Esophagus muscularis mucosa (tissue), 4 donors: ENCODE measurements around the gene KCNJ10. TPM values are rescaled to one million over a fixed set of nuclear protein-coding genes. Genes with fewer than 3 reads are reported as not detected.

Experiments used
- DNase-seq: peaks from one replicate; pipeline ENCODE4 v3.0.0-alpha.2; 2017; ENCODE audit errors: extremely low spot score
- H3K27ac ChIP-seq, 4 donors: fragments of 200-600 bp; sonication (generic); replicated peaks in 1 of 4; 1 replicate in 3 of 4; 2 replicates in 1 of 4; pipeline ENCODE4 v1.5.1; 2016 to 2019; ENCODE audit warnings: mild to moderate bottlenecking in 1 of 4
- H3K27me3 ChIP-seq, 4 donors: fragments of 200-600 bp; sonication (generic); one replicate each; pipeline versions ENCODE4 v1.5.1 to v1.6.0; 2016 to 2019
- H3K36me3 ChIP-seq, 4 donors: fragments of 200-600 bp; sonication (generic); one replicate each; pipeline ENCODE4 v1.5.1; 2016 to 2019
- H3K4me1 ChIP-seq, 4 donors: fragments of 200-600 bp; sonication (generic); one replicate each; pipeline ENCODE4 v1.5.1; 2016 to 2019
- H3K4me3 ChIP-seq, 4 donors: fragments of 200-600 bp; sonication (generic); 1 replicate in 2 of 4; 2 replicates in 2 of 4; pipeline ENCODE4 v1.5.1; 2016 to 2019; ENCODE audit warnings: mild to moderate bottlenecking in 4 of 4, moderate library complexity in 1 of 4
- H3K9me3 ChIP-seq, 4 donors: fragments of 200-600 bp; sonication (generic); 1 replicate in 3 of 4; 2 replicates in 1 of 4; pipeline ENCODE4 v1.5.1; 2016 to 2019
- EP300 ChIP-seq: sonication (generic); formaldehyde crosslinking; IDR thresholded peaks from one replicate; pipeline ENCODE4 v1.6.1; 2017; ENCODE audit warnings: antibody characterized with exemption
- POLR2A ChIP-seq: fragments of 450-650 bp; IDR thresholded peaks from one replicate; pipeline ENCODE4 v1.6.1; 2017; ENCODE audit warnings: antibody characterized with exemption, moderate library complexity, mild to moderate bottlenecking, low read depth
- POLR2AphosphoS5 ChIP-seq, 2 donors: sonication (generic); formaldehyde crosslinking; IDR thresholded peaks; one replicate each; pipeline ENCODE4 v1.6.1; 2017; ENCODE audit warnings: antibody characterized with exemption in 2 of 2
- WGBS: methylation state at CpG from one replicate; pipeline ENCODE4 v1.1.5; 2018; 5-methylcytosine and 5-hydroxymethylcytosine counted together
- intact Hi-C: fragments of 100-400 bp; cut with DNase I; formaldehyde crosslinking; loops from one replicate; pipeline ENCODE4 v1.15.1; 2023
- total RNA-seq, 4 donors: library from RNA; depleted of rRNA; stranded (reverse); fragments of >200 nt; gene quantifications; one replicate each; pipeline versions ENCODE4 v1.1.0 to v1.2.1, GENCODE V29; 2016
- TF ChIP-seq, protein P1 (sequence below), 3 experiments: fragments of 200-600 bp in 2 of 3; fragments of 450-650 bp in 1 of 3; sonication (generic) in 2 of 3; IDR thresholded peaks; one replicate each; pipeline ENCODE4 v1.5.1; 2017 to 2019; ENCODE audit warnings: antibody characterized with exemption in 3 of 3, mild to moderate bottlenecking in 2 of 3, moderate library complexity in 1 of 3

Gene KCNJ10
- total RNA-seq, 4 donors from 2014 or later: 0.06 TPM; not detected in 3

DNA sequence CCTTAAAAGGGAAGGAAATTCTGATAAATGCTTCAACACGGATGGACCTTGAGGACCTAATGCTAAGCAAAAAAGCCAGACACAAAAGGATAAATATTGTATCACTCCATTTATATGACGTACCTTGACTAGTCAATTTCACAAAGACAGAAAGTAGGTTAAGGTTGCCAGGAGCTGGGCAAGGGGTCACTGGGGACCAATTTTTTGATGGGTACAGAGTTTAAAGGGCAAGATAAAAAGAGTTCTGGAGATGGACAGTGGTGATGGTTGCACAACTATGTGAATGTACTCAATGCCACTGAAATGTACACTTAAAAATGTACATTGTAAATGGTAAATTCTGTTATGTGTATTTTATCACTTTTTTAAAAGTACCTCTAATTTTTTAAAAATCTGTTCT is 83.9 kb downstream of the KCNJ10 start:
- Histone ChIP-seq H3K36me3 (no peaks in the 10 kb centered on the region), H3K4me3 (no peak overlapping the region), H3K9me3 (no peaks in the 10 kb centered on the region), H3K27ac (no peak overlapping the region), H3K27me3 (peaks cover 0 to 10% (median 2%) of the 10 kb centered on the region in 4 donors), H3K4me1 (no peaks in the 10 kb centered on the region)
- intact Hi-C loops: no loop called here
- TF ChIP-seq EP300 (no peak), POLR2AphosphoS5 (IDR thresholded peaks at IDR 0.05) (no peak), POLR2A (no peak)
- TF ChIP-seq, protein P1, sequence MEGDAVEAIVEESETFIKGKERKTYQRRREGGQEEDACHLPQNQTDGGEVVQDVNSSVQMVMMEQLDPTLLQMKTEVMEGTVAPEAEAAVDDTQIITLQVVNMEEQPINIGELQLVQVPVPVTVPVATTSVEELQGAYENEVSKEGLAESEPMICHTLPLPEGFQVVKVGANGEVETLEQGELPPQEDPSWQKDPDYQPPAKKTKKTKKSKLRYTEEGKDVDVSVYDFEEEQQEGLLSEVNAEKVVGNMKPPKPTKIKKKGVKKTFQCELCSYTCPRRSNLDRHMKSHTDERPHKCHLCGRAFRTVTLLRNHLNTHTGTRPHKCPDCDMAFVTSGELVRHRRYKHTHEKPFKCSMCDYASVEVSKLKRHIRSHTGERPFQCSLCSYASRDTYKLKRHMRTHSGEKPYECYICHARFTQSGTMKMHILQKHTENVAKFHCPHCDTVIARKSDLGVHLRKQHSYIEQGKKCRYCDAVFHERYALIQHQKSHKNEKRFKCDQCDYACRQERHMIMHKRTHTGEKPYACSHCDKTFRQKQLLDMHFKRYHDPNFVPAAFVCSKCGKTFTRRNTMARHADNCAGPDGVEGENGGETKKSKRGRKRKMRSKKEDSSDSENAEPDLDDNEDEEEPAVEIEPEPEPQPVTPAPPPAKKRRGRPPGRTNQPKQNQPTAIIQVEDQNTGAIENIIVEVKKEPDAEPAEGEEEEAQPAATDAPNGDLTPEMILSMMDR (IDR thresholded peaks at IDR 0.05): no peak
- 88% methylated on average over 2 of the region's 2 CpGs for WGBS
- peak; percentile 37 for DNase-seq

DNA sequence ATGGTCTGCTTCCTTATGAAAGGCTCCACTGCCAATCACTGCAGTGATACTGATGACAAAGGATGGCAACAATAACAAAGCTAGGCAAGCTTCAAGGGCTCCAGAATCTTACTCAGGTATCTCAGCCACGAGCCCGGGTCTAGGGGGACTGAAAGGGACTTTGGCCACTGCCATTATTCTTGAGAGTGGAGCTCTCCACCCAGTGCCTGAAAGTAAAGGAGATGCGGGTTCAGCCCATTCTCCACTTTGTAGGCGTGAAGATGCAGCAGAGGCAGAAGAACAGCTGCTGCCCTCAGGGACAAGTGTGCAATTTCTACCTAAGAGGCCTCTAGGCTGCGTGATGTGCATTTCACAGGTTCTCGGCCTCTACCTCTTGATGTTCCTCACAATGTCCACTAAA is 84.5 kb downstream of the KCNJ10 start:
- intact Hi-C loops: no loop called here
- Histone ChIP-seq H3K9me3 (no peaks in the 10 kb centered on the region), H3K27ac (no peak overlapping the region), H3K36me3 (no peaks in the 10 kb centered on the region), H3K27me3 (peaks cover 0 to 10% (median 0%) of the 10 kb centered on the region in 4 donors), H3K4me3 (no peak overlapping the region), H3K4me1 (no peaks in the 10 kb centered on the region)
- 93% methylated on average over 6 of the region's 6 CpGs for WGBS
- no peak for TF ChIP-seq POLR2AphosphoS5 (IDR thresholded peaks at IDR 0.05)
- no peak for TF ChIP-seq EP300
- no peak for TF ChIP-seq POLR2A
- TF ChIP-seq, protein P1 (IDR thresholded peaks at IDR 0.05): no peak
- DNase-seq: peak; percentile 68

DNA sequence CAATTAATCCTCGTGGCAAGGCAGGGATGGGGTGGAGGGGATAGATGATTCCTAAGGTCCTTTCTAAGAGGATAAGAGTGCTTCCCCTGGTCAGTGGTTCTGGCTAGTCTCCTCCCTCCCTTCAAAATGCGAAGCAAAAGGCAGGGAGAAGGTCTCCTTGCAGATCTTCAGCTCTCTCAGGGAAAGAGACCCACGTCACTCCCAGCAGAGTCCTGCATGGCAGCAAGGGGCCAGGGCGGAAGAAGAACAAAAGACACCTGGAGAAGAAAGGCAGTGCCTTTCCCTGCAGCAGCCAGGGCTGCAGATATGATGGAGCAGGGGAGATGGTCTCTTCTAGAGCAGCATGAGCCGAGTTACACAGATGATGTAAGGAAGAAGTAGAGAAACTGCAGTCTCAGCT is 86.3 kb downstream of the KCNJ10 start:
- TF ChIP-seq POLR2AphosphoS5 (IDR thresholded peaks at IDR 0.05) (no peak), POLR2A (no peak), EP300 (no peak)
- TF ChIP-seq, protein P1 (IDR thresholded peaks at IDR 0.05): no peak
- Histone ChIP-seq H3K4me1 (peaks cover 0 to 10% (median 4%) of the 10 kb centered on the region in 4 donors), H3K9me3 (no peaks in the 10 kb centered on the region), H3K27ac (no peak overlapping the region), H3K36me3 (no peaks in the 10 kb centered on the region), H3K4me3 (no peak overlapping the region), H3K27me3 (peaks cover 0 to 6% (median 0%) of the 10 kb centered on the region in 4 donors)
- intact Hi-C loops: no loop called here
- 73% methylated on average over 5 of the region's 5 CpGs for WGBS
- peak; percentile 60 for DNase-seq

DNA sequence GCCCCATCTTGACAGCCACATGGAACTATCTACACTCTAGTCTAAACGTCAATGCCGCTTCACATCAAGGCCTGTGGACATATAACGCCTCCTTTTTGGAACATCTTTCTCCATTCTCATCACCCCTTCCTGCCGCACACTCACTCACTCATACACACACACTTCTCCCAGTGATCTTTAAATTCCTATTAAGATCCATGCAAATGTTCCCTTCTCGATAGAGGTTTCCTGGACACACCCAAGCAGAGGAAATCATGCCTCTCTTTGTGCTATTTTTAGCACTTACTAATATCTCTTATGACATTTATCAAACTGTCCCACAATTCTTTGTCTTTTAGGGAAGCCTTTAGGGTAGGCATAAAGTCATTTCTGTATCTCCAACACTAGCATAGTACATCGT is 87.7 kb downstream of the KCNJ10 start:
- H3K27ac ChIP-seq: no peak overlapping the region
- no peak overlapping the region for H3K4me3 ChIP-seq
- WGBS: 74% methylated on average over 5 of the region's 6 CpGs
- DNase-seq: peak; percentile 70
- peaks cover 0 to 10% (median 4%) of the 10 kb centered on the region in 4 donors for H3K4me1 ChIP-seq
- TF ChIP-seq, protein P1 (IDR thresholded peaks at IDR 0.05): no peak
- TF ChIP-seq POLR2AphosphoS5 (IDR thresholded peaks at IDR 0.05) (no peak), POLR2A (no peak), EP300 (no peak)
- H3K36me3 ChIP-seq: no peaks in the 10 kb centered on the region
- H3K9me3 ChIP-seq: no peaks in the 10 kb centered on the region
- intact Hi-C loops: no loop called here
- H3K27me3 ChIP-seq: no peaks in the 10 kb centered on the region
